Hepatocyte (in vitro differentiated cells): ENCODE data around the gene HHAT. TPM values are rescaled to one million over a fixed set of nuclear protein-coding genes. Genes with fewer than 3 reads are reported as not detected.

Experiments
- DNase-seq: peaks from one replicate; pipeline ENCODE4 v3.0.0-alpha.2; 2016; ENCODE audit warnings: low spot score
- H2AFZ ChIP-seq: fragments of 200-600 bp; sonication (generic); 2 replicates; pipeline ENCODE4 v1.6.0; 2016; ENCODE audit warnings: antibody characterized with exemption, mild to moderate bottlenecking
- H3K27ac ChIP-seq: fragments of 200-600 bp; sonication (generic); 2 replicates; pipeline ENCODE4 v1.5.1; 2016; ENCODE audit warnings: mild to moderate bottlenecking
- H3K27me3 ChIP-seq: fragments of 200-600 bp; sonication (generic); 2 replicates; pipeline ENCODE4 v1.6.1; 2016
- H3K36me3 ChIP-seq: fragments of 200-600 bp; sonication (generic); replicated peaks from 2 replicates; pipeline ENCODE4 v1.5.1; 2016; ENCODE audit warnings: low read depth; ENCODE audit not compliant: insufficient read depth
- H3K4me1 ChIP-seq: fragments of 200-600 bp; sonication (generic); 2 replicates; pipeline ENCODE4 v1.5.1; 2016; ENCODE audit warnings: mild to moderate bottlenecking, moderate library complexity; ENCODE audit not compliant: insufficient read depth
- H3K4me2 ChIP-seq: fragments of 200-600 bp; sonication (generic); 2 replicates; pipeline ENCODE4 v1.6.0; 2016
- H3K4me3 ChIP-seq: fragments of 200-600 bp; sonication (generic); 2 replicates; pipeline ENCODE4 v1.5.1; 2016; ENCODE audit warnings: mild to moderate bottlenecking
- H3K79me2 ChIP-seq: fragments of 200-600 bp; sonication (generic); 2 replicates; pipeline ENCODE4 v1.6.0; 2017; ENCODE audit warnings: mild to moderate bottlenecking
- H3K9me2 ChIP-seq: fragments of 200-600 bp; sonication (generic); replicated peaks from 2 replicates; pipeline ENCODE4 v1.6.0; 2017; ENCODE audit warnings: mild to moderate bottlenecking; ENCODE audit not compliant: insufficient read depth
- H3K9me3 ChIP-seq: fragments of 200-600 bp; sonication (generic); 2 replicates; pipeline ENCODE4 v1.5.1; 2016; ENCODE audit warnings: low read depth, mild to moderate bottlenecking
- H4K20me1 ChIP-seq: fragments of 200-600 bp; sonication (generic); 2 replicates; pipeline ENCODE4 v1.6.0; 2016; ENCODE audit warnings: mild to moderate bottlenecking; ENCODE audit not compliant: insufficient read depth, poor library complexity, severe bottlenecking
- EZH2 ChIP-seq: fragments of 200-600 bp; sonication (generic); IDR thresholded peaks from 2 replicates; pipeline ENCODE4 v1.6.1; 2016; ENCODE audit warnings: antibody characterized with exemption, mild to moderate bottlenecking, borderline replicate concordance
- EZH2phosphoT487 ChIP-seq: fragments of 200-600 bp; sonication (generic); IDR thresholded peaks from one replicate; pipeline ENCODE4 v1.6.1; 2018; ENCODE audit warnings: antibody characterized with exemption, mild to moderate bottlenecking, low read depth, moderate library complexity; ENCODE audit not compliant: unreplicated experiment, severe bottlenecking
- WGBS: methylation state at CpG from one replicate; pipeline ENCODE4 v1.1.6; 2016; ENCODE audit warnings: low lambda C conversion rate; ENCODE audit errors: missing lambda C conversion rate; 5-methylcytosine and 5-hydroxymethylcytosine counted together
- polyA plus RNA-seq: library from polyadenylated mRNA; unstranded; fragments of >200 nt; fragmentation: Nextera tagmentation; extraction: Ambion mirVana; gene quantifications from 2 replicates; pipeline ENCODE4 v1.2.1, GENCODE V29; 2016
- total RNA-seq: library from RNA; depleted of rRNA; stranded (reverse); fragments of >200 nt; gene quantifications from 2 replicates; pipeline ENCODE4 v1.2.3, GENCODE V29; 2014
- TF ChIP-seq, protein P1 (sequence below): fragments of 200-600 bp; sonication (generic); IDR thresholded peaks from 2 replicates; pipeline ENCODE4 v1.5.1; 2016; ENCODE audit warnings: antibody characterized with exemption, mild to moderate bottlenecking; ENCODE audit not compliant: poor library complexity

The HHAT gene
- total and polyA plus RNA-seq, 2 experiments from 2014 or later = 5.3 to 6.3 TPM

- peak; percentile 84 for DNase-seq
- WGBS = 5% methylated on average over 47 of the region's 56 CpGs
- Histone ChIP-seq H3K9me2 (no peaks in the 10 kb centered on the region), H4K20me1 (no peaks in the 10 kb centered on the region), H3K27ac (peak overlapping the region; percentile 90), H3K4me1 (peaks cover 35% of the 10 kb centered on the region), H3K4me2 (peak overlapping the region; percentile 91), H3K4me3 (no peak overlapping the region), H3K9me3 (no peaks in the 10 kb centered on the region), H3K36me3 (no peaks in the 10 kb centered on the region), H3K79me2 (no peaks in the 10 kb centered on the region), H3K27me3 (peaks cover 4% of the 10 kb centered on the region), H2AFZ (peak overlapping the region; percentile 62)
- no peak for TF ChIP-seq EZH2
- TF ChIP-seq, protein P1, sequence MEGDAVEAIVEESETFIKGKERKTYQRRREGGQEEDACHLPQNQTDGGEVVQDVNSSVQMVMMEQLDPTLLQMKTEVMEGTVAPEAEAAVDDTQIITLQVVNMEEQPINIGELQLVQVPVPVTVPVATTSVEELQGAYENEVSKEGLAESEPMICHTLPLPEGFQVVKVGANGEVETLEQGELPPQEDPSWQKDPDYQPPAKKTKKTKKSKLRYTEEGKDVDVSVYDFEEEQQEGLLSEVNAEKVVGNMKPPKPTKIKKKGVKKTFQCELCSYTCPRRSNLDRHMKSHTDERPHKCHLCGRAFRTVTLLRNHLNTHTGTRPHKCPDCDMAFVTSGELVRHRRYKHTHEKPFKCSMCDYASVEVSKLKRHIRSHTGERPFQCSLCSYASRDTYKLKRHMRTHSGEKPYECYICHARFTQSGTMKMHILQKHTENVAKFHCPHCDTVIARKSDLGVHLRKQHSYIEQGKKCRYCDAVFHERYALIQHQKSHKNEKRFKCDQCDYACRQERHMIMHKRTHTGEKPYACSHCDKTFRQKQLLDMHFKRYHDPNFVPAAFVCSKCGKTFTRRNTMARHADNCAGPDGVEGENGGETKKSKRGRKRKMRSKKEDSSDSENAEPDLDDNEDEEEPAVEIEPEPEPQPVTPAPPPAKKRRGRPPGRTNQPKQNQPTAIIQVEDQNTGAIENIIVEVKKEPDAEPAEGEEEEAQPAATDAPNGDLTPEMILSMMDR = peak; percentile 45
- no peak for TF ChIP-seq EZH2phosphoT487
Observed at GRCh38 chr1:210292231-210292871, 36.4 kb upstream of the HHAT start.

DNA sequence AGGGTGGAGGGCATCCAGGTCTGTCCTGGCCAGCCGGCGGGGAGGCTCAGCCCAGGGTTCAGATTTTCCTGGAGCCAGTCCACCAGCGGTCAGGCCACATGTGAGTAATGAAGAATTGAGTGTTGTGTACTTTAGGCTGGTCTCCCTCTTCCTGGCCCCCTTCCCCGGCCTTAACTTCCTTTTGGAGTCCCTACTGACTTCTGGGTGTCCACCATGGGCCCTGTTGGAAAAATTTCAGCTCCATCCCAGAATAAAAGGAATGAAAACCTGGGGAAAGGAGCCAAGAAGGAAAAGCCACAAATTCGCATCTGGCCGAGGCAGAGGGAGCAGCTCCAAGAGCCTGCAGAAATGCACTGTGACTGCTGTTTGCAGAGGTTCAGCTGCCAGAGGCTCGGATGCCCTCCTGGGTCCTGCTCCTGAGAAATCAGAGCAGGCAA, 35.5 kb upstream of the HHAT start:
- H3K4me1 ChIP-seq = peaks cover 35% of the 10 kb centered on the region
- no peaks in the 10 kb centered on the region for H4K20me1 ChIP-seq
- peak overlapping the region; percentile 91 for H3K4me2 ChIP-seq
- 66% methylated on average over 7 of the region's 7 CpGs for WGBS
- H3K79me2 ChIP-seq = no peaks in the 10 kb centered on the region
- H3K27ac ChIP-seq = peak overlapping the region; percentile 90
- no peak overlapping the region for H2AFZ ChIP-seq
- no peak for TF ChIP-seq EZH2phosphoT487
- TF ChIP-seq, protein P1 = no peak
- TF ChIP-seq EZH2 = no peak
- H3K4me3 ChIP-seq = no peak overlapping the region
- no peaks in the 10 kb centered on the region for H3K9me3 ChIP-seq
- H3K9me2 ChIP-seq = no peaks in the 10 kb centered on the region
- DNase-seq = peak; percentile 42
- H3K36me3 ChIP-seq = no peaks in the 10 kb centered on the region
- peaks cover 4% of the 10 kb centered on the region for H3K27me3 ChIP-seq

GRCh38 chr1:210294999-210295745, 33.5 kb upstream of the HHAT start:
- WGBS = 30% methylated on average over 10 of the region's 10 CpGs
- H3K27ac ChIP-seq = peak overlapping the region; percentile 90

More at GRCh38 chr1:210294999-210295745, 33.5 kb upstream of the HHAT start:
- H3K9me2 ChIP-seq = no peaks in the 10 kb centered on the region
- no peaks in the 10 kb centered on the region for H3K79me2 ChIP-seq
- no peaks in the 10 kb centered on the region for H4K20me1 ChIP-seq
- no peaks in the 10 kb centered on the region for H3K9me3 ChIP-seq
- peaks cover 38% of the 10 kb centered on the region for H3K4me1 ChIP-seq
- peak; percentile 74 for DNase-seq
- no peak overlapping the region for H3K4me3 ChIP-seq
- no peak for TF ChIP-seq EZH2
- TF ChIP-seq, protein P1 = peak; percentile 15
- no peak for TF ChIP-seq EZH2phosphoT487
- no peaks in the 10 kb centered on the region for H3K36me3 ChIP-seq
- H3K27me3 ChIP-seq = peaks cover 4% of the 10 kb centered on the region
- H3K4me2 ChIP-seq = peak overlapping the region; percentile 41
- H2AFZ ChIP-seq = peak overlapping the region; percentile 28
